HUDEP-2 (cell line): ENCODE measurements around the gene DNAJC11.
"Not testable (repeated sequence)": the region's sequence is repeated elsewhere in the genome, so short reads cannot be mapped to it uniquely, and the experiment has no call there.

Experiments
- DNase-seq, 76 experiments: peaks; one replicate each; lab custom pipeline; 2025; ENCODE audit not compliant: unreplicated experiment in 76 of 76; lab: John Stamatoyannopoulos, UW

DNAJC11 gene

GRCh38 chr1:6653436-6654290 lies 48.0 kb downstream of the DNAJC11 start:
- no peak for DNase-seq

- DNase-seq: no peak
These were observed 48.6 kb downstream of the DNAJC11 start for GRCh38 chr1:6652986-6653385.

GRCh38 chr1:6651909-6652308 lies 49.7 kb downstream of the DNAJC11 start:
- no peak for DNase-seq

- no peak for DNase-seq
These were observed 53.1 kb downstream of the DNAJC11 start for GRCh38 chr1:6648556-6648955.

- DNase-seq: peak in 13 of 76 experiments; percentile 2 to 36 (median 14)
These were observed 55.0 kb downstream of the DNAJC11 start for GRCh38 chr1:6646499-6647148.

GRCh38 chr1:6645018-6645417 lies 56.6 kb downstream of the DNAJC11 start:
- no peak for DNase-seq

GRCh38 chr1:6640867-6641266 lies 60.7 kb downstream of the DNAJC11 start:
- not testable (repeated sequence) for DNase-seq

GRCh38 chr1:6638226-6638625 lies 63.4 kb downstream of the DNAJC11 start:
- no peak for DNase-seq

- no peak for DNase-seq
These were observed 63.8 kb downstream of the DNAJC11 start for GRCh38 chr1:6637770-6638169.

- not testable (repeated sequence) for DNase-seq
These were observed 64.8 kb downstream of the DNAJC11 start for GRCh38 chr1:6636778-6637177.

GRCh38 chr1:6635910-6636760 lies 65.5 kb downstream of the DNAJC11 start:
- no peak for DNase-seq

- no peak for DNase-seq
These were observed 66.3 kb downstream of the DNAJC11 start for GRCh38 chr1:6635161-6635909.

GRCh38 chr1:6634371-6635052 lies 67.1 kb downstream of the DNAJC11 start:
- DNase-seq: peak in 56 of 76 experiments; percentile 5 to 67 (median 46)

- DNase-seq: no peak
These were observed 68.8 kb downstream of the DNAJC11 start for GRCh38 chr1:6632588-6633514.

GRCh38 chr1:6631058-6631457 lies 70.6 kb downstream of the DNAJC11 start:
- DNase-seq: no peak

GRCh38 chr1:6630027-6630426 lies 71.6 kb downstream of the DNAJC11 start:
- DNase-seq: no peak

- DNase-seq: no peak
These were observed 72.6 kb downstream of the DNAJC11 start for GRCh38 chr1:6628971-6629479.

- no peak for DNase-seq
These were observed 73.6 kb downstream of the DNAJC11 start for GRCh38 chr1:6627841-6628545.
